Upper lobe of left lung (tissue), 6 donors: ENCODE results near the gene VOPP1. TPM values are rescaled to one million over a fixed set of nuclear protein-coding genes. Genes with fewer than 3 reads are reported as not detected.

Source experiments
- ATAC-seq, 2 donors: fragments of 200-7000 bp; cut with Tn5 transposase; one replicate each; pipeline ENCODE4 v1.9.1; 2022; ENCODE audit warnings: mild to moderate bottlenecking in 2 of 2, moderate library complexity in 2 of 2; ENCODE audit not compliant: low FRiP score in 2 of 2
- DNase-seq, 2 donors: peaks; one replicate each; pipeline ENCODE4 v3.0.0-alpha.2; 2019 to 2020
- H3K27ac ChIP-seq, 4 donors: fragments of 200-600 bp; sonication (generic); one replicate each; pipeline ENCODE4 v1.5.1; 2016 to 2019
- H3K27me3 ChIP-seq, 4 donors: fragments of 200-600 bp; sonication (generic); one replicate each; pipeline ENCODE4 v1.5.1; 2017 to 2019
- H3K36me3 ChIP-seq, 4 donors: fragments of 200-600 bp; sonication (generic); one replicate each; pipeline ENCODE4 v1.5.1; 2016 to 2019
- H3K4me1 ChIP-seq, 4 donors: fragments of 200-600 bp; sonication (generic); one replicate each; pipeline ENCODE4 v1.5.1; 2018 to 2019
- H3K4me3 ChIP-seq, 4 donors: fragments of 200-600 bp; sonication (generic); one replicate each; pipeline ENCODE4 v1.5.1; 2017 to 2019; ENCODE audit warnings: mild to moderate bottlenecking in 2 of 4, moderate library complexity in 1 of 4
- H3K9me3 ChIP-seq, 4 donors: fragments of 200-600 bp; sonication (generic); one replicate each; pipeline ENCODE4 v1.5.1; 2018 to 2019
- EP300 ChIP-seq, 4 donors: sonication (generic); formaldehyde crosslinking; IDR thresholded peaks; one replicate each; pipeline ENCODE4 v1.5.1; 2017; ENCODE audit warnings: antibody characterized with exemption in 4 of 4, control low read depth in 2 of 4
- POLR2A ChIP-seq, 4 donors: fragments of 450-650 bp; IDR thresholded peaks; one replicate each; pipeline ENCODE4 v1.5.1; 2016 to 2017; ENCODE audit warnings: antibody characterized with exemption in 4 of 4, mild to moderate bottlenecking in 2 of 4
- POLR2AphosphoS5 ChIP-seq, 2 donors: sonication (generic); formaldehyde crosslinking; IDR thresholded peaks; one replicate each; pipeline ENCODE4 v1.5.1; 2017; ENCODE audit warnings: antibody characterized with exemption in 2 of 2
- WGBS, 2 donors: methylation state at CpG; one replicate each; pipeline ENCODE4 v1.1.5; 2017 to 2018; 5-methylcytosine and 5-hydroxymethylcytosine counted together
- total RNA-seq, 6 donors: library from RNA; depleted of rRNA in 4 of 6; stranded (reverse); fragments of >200 nt in 4 of 6; gene quantifications; one replicate each; pipeline versions ENCODE4 v1.1.0 to v1.2.1, GENCODE V29; 2016 to 2021
- TF ChIP-seq, protein P1 (sequence below), 6 experiments: fragments of 450-650 bp in 4 of 6; fragments of 200-600 bp in 2 of 6; sonication (generic) in 2 of 6; IDR thresholded peaks; one replicate each; pipeline ENCODE4 v1.5.1; 2016 to 2019; ENCODE audit warnings: antibody characterized with exemption in 6 of 6
- donor health status: DM: no; HTN: no; CAD: no; lungs with moderate emphysema.
- donor health status: DM: no; HTN: yes; CAD: no; lungs with severe emphysema.

VOPP1 gene
- total RNA-seq, 6 donors from 2014 or later, result 27.2 to 67.6 (median 45.0) TPM

DNA sequence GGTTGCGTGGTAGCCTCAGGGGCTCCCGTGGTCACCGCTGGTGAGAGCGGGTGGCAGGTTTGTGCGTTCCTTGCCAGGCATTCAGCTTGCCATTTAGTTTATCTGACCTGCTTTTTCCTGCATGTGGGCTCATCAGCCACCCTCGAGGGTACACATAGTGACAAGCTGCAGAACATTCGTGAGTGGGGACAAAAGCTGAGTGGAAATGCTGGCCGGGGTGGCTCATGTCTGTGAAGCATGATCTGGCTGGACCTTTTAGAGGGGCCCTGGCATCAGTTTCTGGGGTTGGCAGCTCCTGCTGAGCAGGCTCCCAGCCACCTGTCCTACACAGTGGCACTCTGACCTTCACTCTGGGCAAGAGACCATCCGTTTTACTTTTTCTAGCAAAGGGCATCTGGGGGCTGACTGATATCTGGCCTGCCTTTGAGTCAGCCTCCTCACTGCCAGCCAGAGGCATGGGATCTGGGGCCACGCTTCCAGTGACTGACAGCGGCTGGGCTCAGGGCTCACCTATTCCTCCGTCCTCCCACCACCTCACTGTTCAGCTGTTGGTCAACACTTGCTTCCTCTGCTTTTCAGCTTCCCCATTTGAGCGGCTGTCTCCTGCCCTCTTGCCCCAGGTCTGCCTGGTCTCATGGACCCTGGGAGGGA is 132.1 kb downstream of the VOPP1 start:
- DNase-seq (peak in 1 of 2 donors; percentile 44), ATAC-seq (peak in 1 of 2 donors; percentile 4)
- WGBS, 2 donors, result 73 to 80% methylated on average over 13 of the region's 13 CpGs
- no peaks in the 10 kb centered on the region for H3K9me3 ChIP-seq
- H3K4me1 ChIP-seq, result no peaks in the 10 kb centered on the region
- no peaks in the 10 kb centered on the region for H3K36me3 ChIP-seq
- no peak overlapping the region for H3K27ac ChIP-seq
- no peak for TF ChIP-seq POLR2AphosphoS5 (IDR thresholded peaks at IDR 0.05)
- no peak for TF ChIP-seq POLR2A (IDR thresholded peaks at IDR 0.05)
- TF ChIP-seq EP300 (IDR thresholded peaks at IDR 0.05), result no peak
- TF ChIP-seq, protein P1, sequence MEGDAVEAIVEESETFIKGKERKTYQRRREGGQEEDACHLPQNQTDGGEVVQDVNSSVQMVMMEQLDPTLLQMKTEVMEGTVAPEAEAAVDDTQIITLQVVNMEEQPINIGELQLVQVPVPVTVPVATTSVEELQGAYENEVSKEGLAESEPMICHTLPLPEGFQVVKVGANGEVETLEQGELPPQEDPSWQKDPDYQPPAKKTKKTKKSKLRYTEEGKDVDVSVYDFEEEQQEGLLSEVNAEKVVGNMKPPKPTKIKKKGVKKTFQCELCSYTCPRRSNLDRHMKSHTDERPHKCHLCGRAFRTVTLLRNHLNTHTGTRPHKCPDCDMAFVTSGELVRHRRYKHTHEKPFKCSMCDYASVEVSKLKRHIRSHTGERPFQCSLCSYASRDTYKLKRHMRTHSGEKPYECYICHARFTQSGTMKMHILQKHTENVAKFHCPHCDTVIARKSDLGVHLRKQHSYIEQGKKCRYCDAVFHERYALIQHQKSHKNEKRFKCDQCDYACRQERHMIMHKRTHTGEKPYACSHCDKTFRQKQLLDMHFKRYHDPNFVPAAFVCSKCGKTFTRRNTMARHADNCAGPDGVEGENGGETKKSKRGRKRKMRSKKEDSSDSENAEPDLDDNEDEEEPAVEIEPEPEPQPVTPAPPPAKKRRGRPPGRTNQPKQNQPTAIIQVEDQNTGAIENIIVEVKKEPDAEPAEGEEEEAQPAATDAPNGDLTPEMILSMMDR (IDR thresholded peaks at IDR 0.05), result no peak
- H3K4me3 ChIP-seq, result no peak overlapping the region
- no peaks in the 10 kb centered on the region for H3K27me3 ChIP-seq

DNA sequence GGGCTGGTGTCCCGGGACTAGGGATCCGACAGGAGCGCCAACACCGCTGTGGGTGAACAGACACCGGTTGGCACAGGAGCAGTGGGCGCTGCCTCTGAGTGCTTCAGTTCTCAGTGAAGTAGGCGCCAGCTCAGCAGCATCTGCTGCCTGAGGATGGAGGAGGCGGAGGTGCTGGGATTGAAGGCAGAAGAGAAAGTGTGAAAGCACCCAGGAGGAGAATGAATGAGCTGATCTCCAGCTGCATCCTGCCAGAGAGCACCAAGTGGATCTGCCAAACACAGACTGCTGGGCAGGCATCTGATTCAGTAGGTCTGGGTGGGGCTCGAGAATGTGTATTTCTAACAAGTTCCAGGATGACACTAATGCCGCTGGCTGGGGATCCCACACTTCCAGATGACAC is 132.7 kb downstream of the VOPP1 start:
- TF ChIP-seq EP300 (IDR thresholded peaks at IDR 0.05), result no peak
- TF ChIP-seq POLR2A (IDR thresholded peaks at IDR 0.05), result no peak
- TF ChIP-seq POLR2AphosphoS5 (IDR thresholded peaks at IDR 0.05), result no peak
- Histone ChIP-seq H3K4me3 (no peak overlapping the region), H3K4me1 (no peaks in the 10 kb centered on the region), H3K36me3 (no peaks in the 10 kb centered on the region), H3K27me3 (no peaks in the 10 kb centered on the region), H3K9me3 (no peaks in the 10 kb centered on the region), H3K27ac (no peak overlapping the region)
- ATAC-seq (no peak), DNase-seq (no peak)
- WGBS, 2 donors, result 68% methylated on average over 10 of the region's 10 CpGs

GRCh38 chr7:55438757-55439525 is 133.4 kb downstream of the VOPP1 start:
- no peaks in the 10 kb centered on the region for H3K36me3 ChIP-seq
- no peak overlapping the region for H3K27ac ChIP-seq
- H3K9me3 ChIP-seq, result no peaks in the 10 kb centered on the region
- ATAC-seq (peak in 1 of 2 donors; percentile 39), DNase-seq (peak; percentile 38 to 64)
- no peak for TF ChIP-seq POLR2A (IDR thresholded peaks at IDR 0.05)
- TF ChIP-seq, protein P1 (IDR thresholded peaks at IDR 0.05), result no peak
- no peak for TF ChIP-seq EP300 (IDR thresholded peaks at IDR 0.05)
- no peak for TF ChIP-seq POLR2AphosphoS5 (IDR thresholded peaks at IDR 0.05)
- no peaks in the 10 kb centered on the region for H3K27me3 ChIP-seq
- no peaks in the 10 kb centered on the region for H3K4me1 ChIP-seq
- WGBS, 2 donors, result 53 to 55% methylated on average over 19 of the region's 19 CpGs
- no peak overlapping the region for H3K4me3 ChIP-seq

DNA sequence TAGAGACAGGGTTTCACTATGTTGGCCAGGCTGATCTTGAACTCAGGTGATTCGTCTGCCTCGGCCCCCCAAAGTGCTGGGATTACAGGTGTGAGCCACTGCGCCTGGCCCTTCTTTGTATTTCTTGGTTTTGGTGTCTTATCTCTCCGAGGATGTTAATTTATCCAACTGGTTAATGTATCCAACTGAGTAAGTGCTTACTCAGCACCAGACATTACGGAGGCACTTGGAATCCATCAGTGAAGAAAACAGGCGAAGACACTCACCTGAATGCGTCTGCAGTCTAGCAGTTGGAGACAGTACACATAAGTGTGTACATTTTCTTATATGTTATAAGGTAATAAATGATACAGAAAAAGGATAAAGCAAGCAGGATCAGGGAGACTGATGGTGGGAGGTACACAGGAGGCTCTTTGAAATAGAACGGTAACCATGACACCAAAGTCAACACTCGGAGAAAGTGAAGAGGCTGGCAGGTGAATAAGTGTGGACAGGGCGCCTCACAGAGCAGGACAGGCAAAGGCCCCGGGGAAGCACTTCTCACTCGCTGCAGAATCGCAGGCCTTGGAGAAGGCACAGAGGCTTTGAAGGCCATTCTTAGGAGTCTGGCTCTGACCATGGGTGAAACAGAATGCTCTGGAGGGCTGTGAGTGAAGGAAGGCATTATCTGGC is 134.1 kb downstream of the VOPP1 start:
- no peak overlapping the region for H3K4me3 ChIP-seq
- H3K36me3 ChIP-seq, result no peaks in the 10 kb centered on the region
- H3K9me3 ChIP-seq, result no peaks in the 10 kb centered on the region
- no peaks in the 10 kb centered on the region for H3K4me1 ChIP-seq
- H3K27ac ChIP-seq, result no peak overlapping the region
- no peak for TF ChIP-seq POLR2A (IDR thresholded peaks at IDR 0.05)
- TF ChIP-seq, protein P1 (IDR thresholded peaks at IDR 0.05), result no peak
- ATAC-seq (no peak), DNase-seq (peak in 1 of 2 donors; percentile 40)
- no peaks in the 10 kb centered on the region for H3K27me3 ChIP-seq
- 76 to 78% methylated on average over 11 to 13 of the region's 13 CpGs for WGBS, 2 donors

GRCh38 chr7:55437375-55437774 is 134.9 kb downstream of the VOPP1 start:
- no peak for TF ChIP-seq EP300 (IDR thresholded peaks at IDR 0.05)
- TF ChIP-seq POLR2A (IDR thresholded peaks at IDR 0.05), result no peak
- TF ChIP-seq, protein P1 (IDR thresholded peaks at IDR 0.05), result no peak
- no peak for TF ChIP-seq POLR2AphosphoS5 (IDR thresholded peaks at IDR 0.05)
- no peak for ATAC-seq
- Histone ChIP-seq H3K4me1 (no peaks in the 10 kb centered on the region), H3K4me3 (no peak overlapping the region), H3K27ac (no peak overlapping the region), H3K27me3 (no peaks in the 10 kb centered on the region), H3K9me3 (no peaks in the 10 kb centered on the region), H3K36me3 (peaks cover 0 to 4% (median 0%) of the 10 kb centered on the region in 4 donors)
- WGBS, 2 donors, result 94 to 100% methylated on average over 1 of the region's 1 CpG
- DNase-seq, result no peak
